ENCODE measurements around the gene EID2. TPM values are rescaled to one million over a fixed set of nuclear protein-coding genes. Genes with fewer than 3 reads are reported as not detected.

The EID2 gene, protein sequence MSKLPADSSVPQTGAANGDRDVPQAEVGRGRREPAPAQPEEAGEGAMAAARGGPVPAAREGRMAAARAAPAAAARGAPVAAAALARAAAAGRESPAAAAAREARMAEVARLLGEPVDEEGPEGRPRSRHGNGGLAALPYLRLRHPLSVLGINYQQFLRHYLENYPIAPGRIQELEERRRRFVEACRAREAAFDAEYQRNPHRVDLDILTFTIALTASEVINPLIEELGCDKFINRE
- 10 to 100 TPM; 17.2 to 20.3 TPM for total RNA-seq

DNA sequence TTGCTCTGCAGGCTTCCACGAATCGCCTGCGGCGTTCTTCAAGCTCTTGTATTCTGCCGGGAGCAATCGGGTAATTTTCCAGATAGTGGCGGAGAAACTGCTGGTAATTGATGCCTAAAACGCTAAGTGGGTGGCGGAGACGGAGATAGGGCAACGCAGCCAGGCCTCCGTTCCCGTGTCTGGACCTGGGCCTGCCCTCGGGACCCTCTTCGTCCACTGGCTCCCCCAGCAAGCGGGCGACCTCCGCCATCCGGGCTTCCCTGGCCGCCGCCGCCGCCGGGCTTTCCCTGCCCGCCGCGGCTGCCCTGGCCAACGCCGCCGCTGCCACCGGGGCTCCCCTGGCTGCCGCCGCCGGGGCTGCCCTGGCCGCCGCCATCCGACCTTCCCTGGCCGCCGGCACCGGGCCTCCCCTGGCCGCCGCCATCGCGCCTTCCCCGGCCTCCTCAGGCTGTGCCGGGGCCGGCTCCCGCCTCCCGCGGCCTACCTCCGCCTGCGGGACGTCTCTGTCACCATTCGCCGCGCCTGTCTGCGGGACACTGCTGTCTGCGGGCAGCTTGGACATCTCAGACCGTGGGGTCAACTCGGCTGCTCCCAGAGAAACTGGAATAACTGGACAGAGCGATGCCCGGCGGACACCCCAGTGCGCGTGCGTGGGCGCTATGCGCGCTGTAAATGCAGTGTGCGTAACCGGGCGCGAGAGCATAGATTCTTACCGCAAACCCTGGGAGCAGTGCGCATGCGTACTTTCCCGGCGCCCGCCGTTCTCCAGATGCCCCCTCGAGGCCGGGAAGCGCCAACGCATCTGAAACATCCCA, at the start of gene EID2:
Gene EID2 (minus strand): TSS at position 644 of the 815 bp plus-strand sequence. CDS start 82 bp downstream, at position 562.
- peaks cover 64% of the 10 kb centered on the region for H3K4me1 Mint-ChIP-seq
- peak; percentile 94 for DNase-seq
- POLR2A ChIA-PET: interaction anchor here (1.2 kb wide), 1 partner anchor 104 kb away, joined by 4 read pairs; the partner anchor contains the start of gene RPS16
- H3K36me3 Mint-ChIP-seq (ENCODE audit: low read depth): peaks cover 10% of the 10 kb centered on the region
- H3K27ac Mint-ChIP-seq: peak within 1 kb of the TSS; percentile 94
- H3K27me3 Mint-ChIP-seq: no peaks in the 10 kb centered on the region
- CTCF ChIA-PET: interaction anchor here (0.6 kb wide), 1 partner anchor 782 kb away, joined by 3 read pairs; no protein-coding TSS in a partner anchor
- H3K9me3 Mint-ChIP-seq: no peaks in the 10 kb centered on the region
- H3K4me3 Mint-ChIP-seq: peak within 1 kb of the TSS; percentile 97

DNA sequence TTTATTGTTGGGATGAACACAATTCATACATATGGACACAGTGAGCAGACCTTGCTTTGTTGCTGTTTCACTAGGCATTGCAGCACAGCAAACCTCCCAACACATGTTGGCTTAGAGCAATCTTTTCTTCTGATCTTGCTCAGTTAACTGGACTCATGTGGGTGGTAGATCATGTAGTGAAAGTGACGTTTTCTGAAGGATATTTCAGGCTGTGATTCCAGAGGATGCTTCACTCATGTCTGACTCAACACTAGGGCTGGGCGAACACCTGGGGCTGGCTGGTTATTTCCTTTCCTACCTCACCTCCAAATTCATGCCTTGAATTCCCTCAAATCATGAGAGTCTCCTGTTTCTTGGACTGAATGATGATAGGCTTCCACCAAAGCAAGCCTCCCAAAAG, 48.1 kb upstream of the EID2 start:
- Mint-ChIP-seq H3K4me3 (no peak overlapping the region), H3K36me3 (ENCODE audit: low read depth) (no peaks in the 10 kb centered on the region), H3K9me3 (peaks cover 3% of the 10 kb centered on the region), H3K4me1 (no peaks in the 10 kb centered on the region), H3K27me3 (peaks cover 5% of the 10 kb centered on the region), H3K27ac (no peak overlapping the region)
- ChIA-PET CTCF (no interaction called here), POLR2A (no interaction called here)
- no peak for DNase-seq

DNA sequence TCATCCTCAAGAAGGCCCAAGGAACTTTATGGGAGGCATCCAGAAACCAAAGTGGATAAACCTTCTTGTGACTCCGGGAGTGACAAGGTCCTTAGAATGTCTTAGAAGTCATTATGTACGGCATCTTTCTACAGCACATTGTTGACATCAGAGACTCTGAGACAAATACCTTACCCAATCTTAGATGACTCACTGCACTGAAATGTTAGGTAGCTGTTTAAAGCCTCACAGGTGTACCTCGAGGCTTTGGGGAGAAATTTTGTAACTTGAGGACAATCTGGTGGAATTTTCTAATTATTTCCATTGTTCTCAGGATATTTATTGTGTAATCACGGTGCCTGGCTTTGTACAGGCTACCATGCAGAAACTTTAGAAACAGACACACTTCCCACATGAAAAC, 47.5 kb upstream of the EID2 start:
- H3K9me3 Mint-ChIP-seq: peaks cover 3% of the 10 kb centered on the region
- DNase-seq: no peak
- POLR2A ChIA-PET: no interaction called here
- no peak overlapping the region for H3K27ac Mint-ChIP-seq
- no peaks in the 10 kb centered on the region for H3K36me3 Mint-ChIP-seq (ENCODE audit: low read depth)
- no peaks in the 10 kb centered on the region for H3K4me1 Mint-ChIP-seq
- peaks cover 5% of the 10 kb centered on the region for H3K27me3 Mint-ChIP-seq
- no peak overlapping the region for H3K4me3 Mint-ChIP-seq
- CTCF ChIA-PET: no interaction called here

DNA sequence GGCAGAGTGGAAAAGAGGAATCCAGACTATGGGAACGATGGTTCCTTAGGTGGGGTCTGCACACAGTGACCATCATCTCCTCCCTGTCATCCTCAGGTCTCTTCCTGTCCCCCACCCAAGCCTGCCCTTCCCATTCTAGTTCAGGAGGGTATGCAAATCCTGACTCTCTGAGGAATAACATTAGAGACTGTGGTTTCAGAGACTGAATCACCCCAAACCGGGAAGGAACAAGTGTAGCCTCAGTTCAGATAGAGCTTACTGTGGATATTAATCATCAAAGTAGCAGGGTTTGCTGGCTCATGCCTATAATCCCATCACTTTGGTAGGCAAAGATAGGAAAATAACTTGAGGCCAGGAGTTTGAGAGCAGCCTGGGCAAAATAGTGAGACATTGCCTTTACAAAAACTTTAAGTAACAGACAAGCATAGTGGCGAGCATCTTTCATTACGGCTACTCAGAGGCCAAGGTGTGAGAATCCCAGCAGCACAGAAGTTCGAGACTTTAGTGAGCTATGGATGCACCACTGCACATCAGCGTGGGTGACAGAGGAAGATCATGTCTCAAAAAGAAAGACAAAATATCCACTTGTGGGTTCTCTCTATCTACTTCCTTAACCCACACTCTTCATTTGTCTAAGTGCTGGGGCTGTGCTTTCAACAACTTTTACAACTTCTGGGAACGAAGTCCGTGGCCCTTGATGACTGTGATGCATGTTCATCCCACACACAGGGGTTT, 43.1 kb upstream of the EID2 start:
- CTCF ChIA-PET: no interaction called here
- Mint-ChIP-seq H3K4me3 (no peak overlapping the region), H3K4me1 (no peaks in the 10 kb centered on the region), H3K9me3 (peaks cover 12% of the 10 kb centered on the region), H3K36me3 (ENCODE audit: low read depth) (no peaks in the 10 kb centered on the region), H3K27me3 (peaks cover 15% of the 10 kb centered on the region), H3K27ac (no peak overlapping the region)
- POLR2A ChIA-PET: no interaction called here
- no peak for DNase-seq

DNA sequence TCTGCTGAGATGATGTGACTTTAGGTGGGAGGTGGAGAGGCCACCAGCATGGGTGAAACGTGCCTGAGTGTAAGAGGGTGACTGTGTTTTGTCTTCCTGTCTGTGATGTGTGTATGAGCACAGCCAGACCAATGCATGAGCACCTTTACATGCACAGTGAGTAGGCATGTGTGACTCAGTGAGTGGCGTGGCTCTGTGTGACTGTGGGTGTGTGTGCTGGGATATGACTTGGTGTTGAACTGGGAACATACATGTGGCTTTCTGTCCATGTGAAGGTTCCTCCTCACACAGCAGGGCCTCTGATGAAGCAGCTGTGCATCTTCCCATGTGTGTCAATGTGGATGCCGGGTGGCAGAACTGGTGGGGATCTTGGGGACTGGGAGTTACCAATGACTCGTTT, 42.5 kb upstream of the EID2 start:
- H3K9me3 Mint-ChIP-seq: peaks cover 14% of the 10 kb centered on the region
- no peaks in the 10 kb centered on the region for H3K4me1 Mint-ChIP-seq
- no peaks in the 10 kb centered on the region for H3K36me3 Mint-ChIP-seq (ENCODE audit: low read depth)
- no peak for DNase-seq
- no peak overlapping the region for H3K27ac Mint-ChIP-seq
- H3K27me3 Mint-ChIP-seq: peaks cover 20% of the 10 kb centered on the region
- ChIA-PET POLR2A (no interaction called here), CTCF (no interaction called here)
- no peak overlapping the region for H3K4me3 Mint-ChIP-seq

DNA sequence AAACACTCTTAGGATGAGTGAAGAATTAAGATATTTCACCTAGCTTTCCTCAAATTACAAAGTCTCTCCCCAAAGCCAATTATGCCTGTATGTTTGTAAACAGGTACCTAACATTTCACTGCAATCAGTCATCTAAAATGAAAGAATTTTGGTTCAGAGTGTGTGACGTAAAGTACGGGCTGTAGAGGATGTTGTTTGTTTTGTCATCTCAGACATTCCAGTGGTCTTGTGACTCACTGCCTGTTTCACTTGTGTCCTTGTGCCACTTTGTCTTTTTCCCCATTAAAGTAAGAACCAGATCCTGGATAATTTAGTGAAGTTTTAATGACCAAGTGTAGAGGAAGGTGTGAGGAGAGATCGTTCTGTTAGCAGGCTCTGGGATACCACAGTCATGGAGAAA, 28.6 kb upstream of the EID2 start:
- H3K36me3 Mint-ChIP-seq (ENCODE audit: low read depth): no peaks in the 10 kb centered on the region
- H3K27me3 Mint-ChIP-seq: peaks cover 38% of the 10 kb centered on the region
- H3K4me1 Mint-ChIP-seq: no peaks in the 10 kb centered on the region
- peaks cover 7% of the 10 kb centered on the region for H3K9me3 Mint-ChIP-seq
- H3K27ac Mint-ChIP-seq: no peak overlapping the region
- ChIA-PET POLR2A (no interaction called here), CTCF (no interaction called here)
- DNase-seq: no peak
- no peak overlapping the region for H3K4me3 Mint-ChIP-seq

DNA sequence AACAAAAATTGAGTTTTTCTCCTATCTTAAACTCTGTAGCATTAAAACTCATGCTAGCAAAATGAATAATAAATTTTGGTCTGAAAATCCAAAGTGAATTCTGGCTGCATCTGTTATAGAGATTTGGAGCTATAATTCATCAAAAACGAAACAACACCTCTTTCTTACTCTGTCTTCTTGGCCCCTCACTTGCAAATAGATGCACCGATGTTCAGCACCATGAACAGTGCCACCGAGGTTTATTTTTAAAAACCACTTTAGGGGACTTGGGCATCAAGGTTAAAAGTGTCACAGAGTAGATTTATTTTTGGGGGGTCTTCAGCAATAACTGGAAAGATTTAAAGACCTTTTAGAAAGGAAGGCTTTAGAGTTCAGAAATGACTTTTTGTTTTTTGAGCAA, 26.1 kb upstream of the EID2 start:
- Mint-ChIP-seq H3K27ac (no peak overlapping the region), H3K27me3 (peaks cover 15% of the 10 kb centered on the region), H3K4me1 (no peaks in the 10 kb centered on the region), H3K36me3 (ENCODE audit: low read depth) (no peaks in the 10 kb centered on the region), H3K9me3 (no peaks in the 10 kb centered on the region), H3K4me3 (no peak overlapping the region)
- DNase-seq: no peak
- ChIA-PET CTCF (interaction anchor here (0.8 kb wide), 1 partner anchor 11 kb away, joined by 3 read pairs; no protein-coding TSS in a partner anchor), POLR2A (no interaction called here)

DNA sequence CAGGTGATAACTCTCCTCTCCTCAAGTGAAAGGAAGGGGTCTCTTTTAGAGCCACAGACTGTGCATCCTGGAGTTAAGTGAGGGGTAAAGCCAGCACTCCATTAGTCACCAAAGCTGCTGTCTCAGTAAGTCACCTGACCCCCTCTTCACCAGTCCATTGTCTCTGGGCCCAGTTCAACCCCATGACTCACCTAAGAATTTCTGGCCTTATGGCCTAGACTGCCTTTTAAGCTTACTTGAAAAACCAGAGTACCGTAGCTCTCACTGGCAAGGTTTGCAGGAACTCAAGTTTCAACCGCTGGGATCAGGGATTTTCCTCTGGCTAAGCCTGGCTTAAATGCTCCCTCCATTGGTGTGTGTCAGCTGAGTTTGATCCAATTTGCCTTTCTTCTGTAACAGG, 23.4 kb upstream of the EID2 start:
- Mint-ChIP-seq H3K27me3 (peaks cover 5% of the 10 kb centered on the region), H3K4me3 (no peak overlapping the region), H3K4me1 (peaks cover 11% of the 10 kb centered on the region), H3K9me3 (no peaks in the 10 kb centered on the region), H3K27ac (no peak overlapping the region), H3K36me3 (ENCODE audit: low read depth) (no peaks in the 10 kb centered on the region)
- ChIA-PET CTCF (no interaction called here), POLR2A (no interaction called here)
- DNase-seq: no peak

DNA sequence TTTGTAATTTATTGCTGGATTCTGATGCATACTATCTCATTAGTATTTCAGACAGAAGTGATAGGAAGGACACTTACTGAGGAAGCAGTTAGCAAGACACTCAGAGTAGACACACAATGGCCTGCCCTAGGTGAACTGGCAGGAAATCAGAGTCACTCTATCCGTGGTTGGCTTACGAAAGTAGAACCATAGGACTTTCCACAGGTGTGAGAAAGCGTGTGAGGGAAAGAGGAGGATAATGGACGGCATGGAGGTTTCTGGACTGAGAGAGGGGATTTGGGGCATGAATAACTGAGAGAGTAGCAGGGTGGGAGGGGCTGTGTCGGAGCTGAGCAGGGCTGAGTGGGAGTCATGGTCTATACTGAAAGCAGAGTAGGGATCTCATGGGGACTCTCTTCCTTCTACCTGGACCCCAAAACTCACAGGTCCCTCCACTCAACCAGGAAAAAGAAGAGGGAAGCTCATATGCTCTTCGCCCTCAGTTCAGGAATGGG, 18.7 kb upstream of the EID2 start:
- peaks cover 28% of the 10 kb centered on the region for H3K4me1 Mint-ChIP-seq
- CTCF ChIA-PET: no interaction called here
- DNase-seq: peak; percentile 29
- H3K27ac Mint-ChIP-seq: peak overlapping the region; percentile 91
- peak overlapping the region; percentile 52 for H3K4me3 Mint-ChIP-seq
- no peaks in the 10 kb centered on the region for H3K27me3 Mint-ChIP-seq
- POLR2A ChIA-PET: no interaction called here
- H3K36me3 Mint-ChIP-seq (ENCODE audit: low read depth): peaks cover 1% of the 10 kb centered on the region
- no peaks in the 10 kb centered on the region for H3K9me3 Mint-ChIP-seq

DNA sequence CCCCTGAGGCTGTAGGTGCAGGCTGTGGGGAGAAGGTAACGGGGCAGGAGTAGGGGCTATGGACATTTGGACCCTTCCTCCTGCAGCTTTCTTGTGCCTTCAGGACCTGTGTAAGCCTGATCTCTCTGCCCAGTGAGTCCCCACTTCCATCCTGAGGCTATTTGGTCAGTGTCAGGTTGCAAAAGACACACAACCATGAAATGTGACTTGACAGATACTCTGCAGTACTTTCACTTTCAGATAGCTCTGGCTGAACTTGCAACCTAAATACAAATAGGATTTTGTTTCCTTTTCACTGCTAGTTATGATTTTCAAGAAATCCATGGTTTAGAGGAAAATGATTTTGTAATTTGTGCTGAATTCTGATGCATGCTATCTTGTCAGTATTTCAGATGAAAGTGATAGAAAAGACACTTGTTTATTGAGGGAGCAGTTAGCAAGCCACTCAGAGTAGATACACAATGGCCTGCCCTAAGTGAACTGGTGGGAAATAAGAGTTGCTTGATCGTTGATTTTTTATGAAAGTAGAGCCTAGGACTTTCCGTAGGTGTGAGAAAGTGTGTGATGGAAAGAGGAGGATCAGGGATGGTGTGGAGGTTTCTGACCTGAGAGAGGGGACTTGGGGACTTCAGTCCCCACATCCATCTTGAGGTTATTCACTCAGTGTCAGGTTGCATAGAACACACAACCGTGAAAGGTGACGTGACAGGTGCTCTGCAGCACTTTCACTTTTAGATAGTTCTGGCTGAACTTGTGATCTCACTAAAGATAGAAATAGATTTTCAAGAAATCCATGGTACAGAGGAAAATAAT, 18.1 kb upstream of the EID2 start:
- Mint-ChIP-seq H3K27ac (peak overlapping the region; percentile 91), H3K4me3 (peak overlapping the region; percentile 52), H3K9me3 (no peaks in the 10 kb centered on the region), H3K36me3 (ENCODE audit: low read depth) (peaks cover 1% of the 10 kb centered on the region), H3K27me3 (no peaks in the 10 kb centered on the region), H3K4me1 (peaks cover 35% of the 10 kb centered on the region)
- ChIA-PET CTCF (no interaction called here), POLR2A (no interaction called here)
- peak; percentile 33 for DNase-seq

DNA sequence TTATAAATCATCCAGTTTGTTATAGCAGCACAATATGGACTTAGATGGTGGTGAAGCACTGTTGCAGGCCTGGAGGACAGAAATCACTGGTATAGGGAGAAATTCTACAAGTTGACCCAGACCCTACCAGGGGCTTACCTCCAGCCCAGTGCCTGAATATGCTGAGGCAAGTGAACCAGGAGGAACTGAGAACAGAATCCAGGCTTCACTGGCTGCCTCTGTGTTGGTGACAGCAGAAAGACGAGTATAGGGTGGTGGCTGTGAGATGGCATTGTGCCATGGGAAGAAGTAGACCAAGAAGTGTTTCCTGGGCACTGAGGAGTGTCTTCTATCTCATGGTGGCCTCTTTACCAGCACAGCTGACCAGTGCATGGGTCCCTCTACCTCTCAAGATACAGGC, 15.9 kb upstream of the EID2 start:
- no peaks in the 10 kb centered on the region for H3K9me3 Mint-ChIP-seq
- no peak overlapping the region for H3K27ac Mint-ChIP-seq
- no peak for DNase-seq
- ChIA-PET CTCF (interaction anchor here (0.6 kb wide), 1 partner anchor 13 kb away, joined by 8 read pairs; no protein-coding TSS in a partner anchor), POLR2A (no interaction called here)
- H3K4me1 Mint-ChIP-seq: peaks cover 51% of the 10 kb centered on the region
- no peak overlapping the region for H3K4me3 Mint-ChIP-seq
- peaks cover 1% of the 10 kb centered on the region for H3K36me3 Mint-ChIP-seq (ENCODE audit: low read depth)
- no peaks in the 10 kb centered on the region for H3K27me3 Mint-ChIP-seq

DNA sequence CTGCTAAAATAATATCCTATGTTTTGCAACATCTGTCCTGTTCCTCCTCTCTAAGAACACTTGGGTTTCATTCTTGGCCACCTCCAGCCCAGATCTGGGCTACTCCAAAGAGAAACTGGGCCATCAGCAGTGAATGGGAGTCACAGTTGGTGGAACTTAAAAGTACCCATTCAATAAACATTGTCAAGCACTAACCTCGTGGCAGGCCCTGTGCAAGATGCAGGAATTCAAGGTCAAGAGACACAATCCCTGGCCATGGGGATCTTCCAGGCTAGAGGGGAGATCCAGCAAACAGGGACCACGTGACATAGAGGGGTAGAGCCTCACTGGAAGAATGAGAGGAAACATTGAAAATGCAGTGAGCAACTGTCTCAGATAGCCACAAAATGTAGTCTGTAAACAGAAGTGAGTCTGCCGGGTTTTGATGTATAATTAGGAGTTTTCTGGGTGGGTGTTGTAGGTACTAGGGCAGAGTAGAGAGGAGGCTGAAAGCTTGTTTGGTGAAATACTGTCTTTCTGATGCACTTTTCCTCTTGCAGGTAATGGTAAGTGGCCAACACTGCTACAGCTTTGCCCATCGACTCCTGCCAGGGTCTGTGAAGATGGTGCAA, 14.8 kb upstream of the EID2 start:
- peaks cover 1% of the 10 kb centered on the region for H3K36me3 Mint-ChIP-seq (ENCODE audit: low read depth)
- H3K9me3 Mint-ChIP-seq: no peaks in the 10 kb centered on the region
- no peak overlapping the region for H3K4me3 Mint-ChIP-seq
- H3K27ac Mint-ChIP-seq: no peak overlapping the region
- no peaks in the 10 kb centered on the region for H3K27me3 Mint-ChIP-seq
- CTCF ChIA-PET: no interaction called here
- no peak for DNase-seq
- POLR2A ChIA-PET: no interaction called here
- peaks cover 57% of the 10 kb centered on the region for H3K4me1 Mint-ChIP-seq
